ENCODE measurements around the gene TP53.

TP53 gene

GRCh38 chr17:7618608-7619007 is 68.7 kb downstream of the TP53 start:
- DNase-seq (ENCODE audit: low read depth), result no peak
- no peak overlapping the region for H3K4me3 ChIP-seq (ENCODE audit: low read depth, low read length)
- TF ChIP-seq CTCF (IDR thresholded peaks at IDR 0.05; ENCODE audit: control insufficient read depth, extremely low read depth, insufficient read depth), result no peak

All from LNCaP clone FGC (cell line).